Measurements from ENCODE around the gene ATP8A2.

DNA sequence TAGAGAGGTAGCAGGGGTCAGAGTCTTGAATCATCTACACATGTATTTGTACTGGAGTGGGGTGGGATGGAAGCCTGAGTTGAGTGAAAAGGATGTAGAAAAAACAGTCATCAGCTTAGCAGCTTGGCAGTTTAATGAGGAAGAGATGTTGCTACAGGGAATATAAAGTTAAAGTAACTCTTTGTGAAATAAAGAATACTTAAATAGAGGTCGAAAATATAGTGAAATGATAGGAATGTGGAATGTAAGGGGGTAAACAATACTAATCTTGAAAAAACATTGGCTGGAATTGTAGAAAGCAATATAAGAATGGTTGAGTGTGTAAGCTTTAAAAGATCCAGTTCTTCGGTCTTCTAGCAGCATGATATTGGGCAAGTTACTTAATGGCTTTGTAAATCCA is 47.7 kb upstream of the ATP8A2 start:
- TF ChIP-seq POLR2A (IDR thresholded peaks at IDR 0.05; ENCODE audit: low read length) (no peak), GATA1 (IDR thresholded peaks at IDR 0.05; ENCODE audit: low read depth, low read length) (no peak)
